GM18907 (cell line): ENCODE data around the gene USP17L24.
"Not testable (repeated sequence)": the region's sequence is repeated elsewhere in the genome, so short reads cannot be mapped to it uniquely, and the experiment has no call there.

Source experiments
- ATAC-seq: cut with Tn5 transposase; IDR thresholded peaks from one replicate; pipeline ENCODE4 v1.9.1; 2021; ENCODE audit warnings: mild to moderate bottlenecking, moderate library complexity; ENCODE audit not compliant: unreplicated experiment

The USP17L24 gene

GRCh38 chr4:9324865-9325264 lies at the start of gene USP17L24:
USP17L24 (plus strand) TSS chr4:9325165; CDS start chr4:9325165, 0 bp downstream.
- not testable (repeated sequence) for ATAC-seq

- not testable (repeated sequence) for ATAC-seq
Measured at GRCh38 chr4:9324191-9324590, 774 bp upstream of the USP17L24 start.

- not testable (repeated sequence) for ATAC-seq
Measured at GRCh38 chr4:9329611-9330010, 4.6 kb downstream of the USP17L24 start, which contains the start of gene USP17L25. USP17L25 (plus strand) TSS chr4:9329911; CDS start chr4:9329911, 0 bp downstream.

- not testable (repeated sequence) for ATAC-seq
Measured at GRCh38 chr4:9334358-9334757, 9.4 kb downstream of the USP17L24 start, which contains the start of gene USP17L26. USP17L26 (plus strand) TSS chr4:9334658; CDS start chr4:9334658, 0 bp downstream.

GRCh38 chr4:9339103-9339502 lies 14.1 kb downstream of the USP17L24 start, which contains the start of gene USP17L5:
USP17L5 (plus strand) TSS chr4:9339403; CDS start chr4:9339403, 0 bp downstream.
- not testable (repeated sequence) for ATAC-seq

- ATAC-seq, result not testable (repeated sequence)
Measured at GRCh38 chr4:9343848-9344247, 18.9 kb downstream of the USP17L24 start, which contains the start of gene USP17L27. USP17L27 (plus strand) TSS chr4:9344148; CDS start chr4:9344148, 0 bp downstream.

- ATAC-seq, result not testable (repeated sequence)
Measured at GRCh38 chr4:9348593-9348992, 23.6 kb downstream of the USP17L24 start, which contains the start of gene USP17L28. USP17L28 (plus strand) TSS chr4:9348893; CDS start chr4:9348893, 0 bp downstream.

- ATAC-seq, result not testable (repeated sequence)
Measured at GRCh38 chr4:9350866-9351265, 25.9 kb downstream of the USP17L24 start.

- not testable (repeated sequence) for ATAC-seq
Measured at GRCh38 chr4:9353338-9353737, 28.4 kb downstream of the USP17L24 start, which contains the start of gene USP17L29. USP17L29 (plus strand) TSS chr4:9353638; CDS start chr4:9353638, 0 bp downstream.

- not testable (repeated sequence) for ATAC-seq
Measured at GRCh38 chr4:9362829-9363228, 37.9 kb downstream of the USP17L24 start, which contains the start of gene USP17L30. USP17L30 (plus strand) TSS chr4:9363129; CDS start chr4:9363129, 0 bp downstream.
